Measurements from ENCODE around the gene MAP9. TPM values are rescaled to one million over a fixed set of nuclear protein-coding genes. Genes with fewer than 3 reads are reported as not detected.
A peak's percentile ranks its signal among the peaks of the same experiment; 100 is the strongest.

MAP9 gene
- total and polyA plus RNA-seq, 5 donors from 2014 or later, result 1.1 to 3.3 (median 2.6) TPM

- Histone ChIP-seq H3K4me3 (ENCODE audit: low read depth, low read length) (no peak overlapping the region), H3K36me3 (ENCODE audit: control insufficient read depth, insufficient read depth, low read length) (no peaks in the 10 kb centered on the region), H3K9me3 (ENCODE audit: control insufficient read depth in 2 of 2, low read length in 2 of 2) (no peaks in the 10 kb centered on the region), H3K27me3 (ENCODE audit: control insufficient read depth, insufficient read depth, low read length) (peaks cover 2% of the 10 kb centered on the region), H3K27ac (ENCODE audit: insufficient read depth, low read length, poor library complexity, severe bottlenecking) (no peak overlapping the region), H3K4me1 (ENCODE audit: control insufficient read depth, insufficient read depth, low read length, poor library complexity, severe bottlenecking) (no peaks in the 10 kb centered on the region)
- no peak overlapping the region for H3K4me3 Mint-ChIP-seq
- H3K27ac Mint-ChIP-seq, result no peak overlapping the region
- H3K4me1 Mint-ChIP-seq, result no peaks in the 10 kb centered on the region
- peaks cover 5% of the 10 kb centered on the region for H3K36me3 Mint-ChIP-seq
- peaks cover 0 to 6% (median 0%) of the 10 kb centered on the region in 7 donors for H3K9me3 Mint-ChIP-seq
- ATAC-seq (ENCODE audit: low read depth in 2 of 2) (no peak), DNase-seq (no peak)
- no peaks in the 10 kb centered on the region for H3K27me3 Mint-ChIP-seq
Measured at GRCh38 chr4:155339999-155340398, 36.8 kb downstream of the MAP9 start.

- peaks cover 5% of the 10 kb centered on the region for H3K36me3 Mint-ChIP-seq
- no peak for ATAC-seq (ENCODE audit: low read depth in 2 of 2)
- Histone ChIP-seq H3K36me3 (ENCODE audit: control insufficient read depth, insufficient read depth, low read length) (no peaks in the 10 kb centered on the region), H3K4me3 (ENCODE audit: low read depth, low read length) (no peak overlapping the region), H3K27me3 (ENCODE audit: control insufficient read depth, insufficient read depth, low read length) (peaks cover 2% of the 10 kb centered on the region), H3K27ac (ENCODE audit: insufficient read depth, low read length, poor library complexity, severe bottlenecking) (no peak overlapping the region), H3K4me1 (ENCODE audit: control insufficient read depth, insufficient read depth, low read length, poor library complexity, severe bottlenecking) (no peaks in the 10 kb centered on the region), H3K9me3 (ENCODE audit: control insufficient read depth in 2 of 2, low read length in 2 of 2) (no peaks in the 10 kb centered on the region)
- H3K27me3 Mint-ChIP-seq, result no peaks in the 10 kb centered on the region
- DNase-seq, result no peak
- peaks cover 0 to 6% (median 0%) of the 10 kb centered on the region in 7 donors for H3K9me3 Mint-ChIP-seq
- no peaks in the 10 kb centered on the region for H3K4me1 Mint-ChIP-seq
- no peak overlapping the region for H3K27ac Mint-ChIP-seq
- no peak overlapping the region for H3K4me3 Mint-ChIP-seq
Measured at GRCh38 chr4:155339588-155339987, 37.2 kb downstream of the MAP9 start.

DNA sequence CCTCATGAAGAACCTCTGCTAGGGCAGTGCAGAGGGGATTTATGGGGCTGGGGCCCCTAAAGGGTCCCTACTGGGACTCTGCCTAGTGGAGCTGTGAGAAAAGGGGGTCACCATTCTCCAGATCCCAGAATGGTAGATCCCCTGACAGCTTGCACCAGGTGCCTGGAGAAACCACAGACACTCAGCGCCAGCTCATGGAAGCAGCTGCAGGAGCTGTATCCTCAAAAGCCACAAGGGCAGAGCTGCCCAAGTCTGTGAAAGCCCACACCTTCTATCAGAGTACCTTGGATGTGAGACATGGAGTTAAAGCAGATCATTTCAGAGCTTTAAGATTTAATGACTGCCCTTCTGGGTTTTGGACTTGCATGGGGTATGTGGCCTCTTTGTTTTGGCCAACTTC is 38.6 kb downstream of the MAP9 start:
- Histone ChIP-seq H3K27ac (ENCODE audit: insufficient read depth, low read length, poor library complexity, severe bottlenecking) (no peak overlapping the region), H3K36me3 (ENCODE audit: control insufficient read depth, insufficient read depth, low read length) (no peaks in the 10 kb centered on the region), H3K4me1 (ENCODE audit: control insufficient read depth, insufficient read depth, low read length, poor library complexity, severe bottlenecking) (no peaks in the 10 kb centered on the region), H3K9me3 (ENCODE audit: control insufficient read depth in 2 of 2, low read length in 2 of 2) (no peaks in the 10 kb centered on the region), H3K27me3 (ENCODE audit: control insufficient read depth, insufficient read depth, low read length) (peaks cover 2% of the 10 kb centered on the region), H3K4me3 (ENCODE audit: low read depth, low read length) (no peak overlapping the region)
- H3K27me3 Mint-ChIP-seq, result no peaks in the 10 kb centered on the region
- peaks cover 5% of the 10 kb centered on the region for H3K36me3 Mint-ChIP-seq
- no peak for DNase-seq
- peaks cover 0 to 6% (median 0%) of the 10 kb centered on the region in 7 donors for H3K9me3 Mint-ChIP-seq
- H3K4me1 Mint-ChIP-seq, result no peaks in the 10 kb centered on the region
- peak overlapping the region in 1 of 3 donors; percentile 20 for H3K27ac Mint-ChIP-seq
- H3K4me3 Mint-ChIP-seq, result no peak overlapping the region
- ATAC-seq (ENCODE audit: low read depth in 2 of 2), result no peak

- Mint-ChIP-seq H3K36me3 (no peaks in the 10 kb centered on the region), H3K9me3 (peaks cover 0 to 6% (median 2%) of the 10 kb centered on the region in 7 donors), H3K27me3 (no peaks in the 10 kb centered on the region), H3K4me1 (no peaks in the 10 kb centered on the region), H3K27ac (no peak overlapping the region), H3K4me3 (no peak overlapping the region)
- H3K4me3 ChIP-seq (ENCODE audit: low read depth, low read length), result no peak overlapping the region
- H3K4me1 ChIP-seq (ENCODE audit: control insufficient read depth, insufficient read depth, low read length, poor library complexity, severe bottlenecking), result no peaks in the 10 kb centered on the region
- no peaks in the 10 kb centered on the region for H3K36me3 ChIP-seq (ENCODE audit: control insufficient read depth, insufficient read depth, low read length)
- ATAC-seq (ENCODE audit: low read depth in 2 of 2) (no peak), DNase-seq (no peak)
- H3K27me3 ChIP-seq (ENCODE audit: control insufficient read depth, insufficient read depth, low read length), result peaks cover 2% of the 10 kb centered on the region
- H3K27ac ChIP-seq (ENCODE audit: insufficient read depth, low read length, poor library complexity, severe bottlenecking), result no peak overlapping the region
- no peaks in the 10 kb centered on the region for H3K9me3 ChIP-seq (ENCODE audit: control insufficient read depth in 2 of 2, low read length in 2 of 2)
Measured at GRCh38 chr4:155336242-155336641, 40.5 kb downstream of the MAP9 start.

- Histone ChIP-seq H3K4me1 (ENCODE audit: control insufficient read depth, insufficient read depth, low read length, poor library complexity, severe bottlenecking) (no peaks in the 10 kb centered on the region), H3K9me3 (ENCODE audit: control insufficient read depth in 2 of 2, low read length in 2 of 2) (no peaks in the 10 kb centered on the region), H3K4me3 (ENCODE audit: low read depth, low read length) (no peak overlapping the region), H3K36me3 (ENCODE audit: control insufficient read depth, insufficient read depth, low read length) (no peaks in the 10 kb centered on the region), H3K27me3 (ENCODE audit: control insufficient read depth, insufficient read depth, low read length) (no peaks in the 10 kb centered on the region), H3K27ac (ENCODE audit: insufficient read depth, low read length, poor library complexity, severe bottlenecking) (no peak overlapping the region)
- peaks cover 5% of the 10 kb centered on the region for H3K27me3 Mint-ChIP-seq
- H3K4me3 Mint-ChIP-seq, result no peak overlapping the region
- ATAC-seq (ENCODE audit: low read depth in 2 of 2) (no peak), DNase-seq (no peak)
- H3K9me3 Mint-ChIP-seq, result peaks cover 0 to 6% (median 0%) of the 10 kb centered on the region in 7 donors
- H3K36me3 Mint-ChIP-seq, result no peaks in the 10 kb centered on the region
- no peak overlapping the region for H3K27ac Mint-ChIP-seq
- no peaks in the 10 kb centered on the region for H3K4me1 Mint-ChIP-seq
Measured at GRCh38 chr4:155331478-155331877, 45.3 kb downstream of the MAP9 start.

- Histone ChIP-seq H3K27me3 (ENCODE audit: control insufficient read depth, insufficient read depth, low read length) (no peaks in the 10 kb centered on the region), H3K9me3 (ENCODE audit: control insufficient read depth in 2 of 2, low read length in 2 of 2) (no peaks in the 10 kb centered on the region), H3K4me3 (ENCODE audit: low read depth, low read length) (no peak overlapping the region), H3K4me1 (ENCODE audit: control insufficient read depth, insufficient read depth, low read length, poor library complexity, severe bottlenecking) (no peaks in the 10 kb centered on the region), H3K27ac (ENCODE audit: insufficient read depth, low read length, poor library complexity, severe bottlenecking) (no peak overlapping the region), H3K36me3 (ENCODE audit: control insufficient read depth, insufficient read depth, low read length) (no peaks in the 10 kb centered on the region)
- ATAC-seq (ENCODE audit: low read depth in 2 of 2), result no peak
- Mint-ChIP-seq H3K4me1 (no peaks in the 10 kb centered on the region), H3K4me3 (no peak overlapping the region), H3K27me3 (peaks cover 10% of the 10 kb centered on the region), H3K27ac (no peak overlapping the region), H3K36me3 (no peaks in the 10 kb centered on the region), H3K9me3 (peaks cover 0 to 4% (median 0%) of the 10 kb centered on the region in 7 donors)
- no peak for DNase-seq
Measured at GRCh38 chr4:155322782-155323181, 54.0 kb downstream of the MAP9 start.

- H3K4me3 Mint-ChIP-seq, result no peak overlapping the region
- DNase-seq, result no peak
- H3K4me3 ChIP-seq (ENCODE audit: low read depth, low read length), result no peak overlapping the region
- ATAC-seq (ENCODE audit: low read depth in 2 of 2), result no peak
- H3K27me3 Mint-ChIP-seq, result peaks cover 5% of the 10 kb centered on the region
- no peaks in the 10 kb centered on the region for H3K9me3 ChIP-seq (ENCODE audit: control insufficient read depth in 2 of 2, low read length in 2 of 2)
- H3K9me3 Mint-ChIP-seq, result peaks cover 0 to 4% (median 0%) of the 10 kb centered on the region in 7 donors
- no peaks in the 10 kb centered on the region for H3K4me1 Mint-ChIP-seq
- H3K27me3 ChIP-seq (ENCODE audit: control insufficient read depth, insufficient read depth, low read length), result no peaks in the 10 kb centered on the region
- H3K36me3 ChIP-seq (ENCODE audit: control insufficient read depth, insufficient read depth, low read length), result no peaks in the 10 kb centered on the region
- H3K4me1 ChIP-seq (ENCODE audit: control insufficient read depth, insufficient read depth, low read length, poor library complexity, severe bottlenecking), result no peaks in the 10 kb centered on the region
- H3K27ac Mint-ChIP-seq, result no peak overlapping the region
- no peak overlapping the region for H3K27ac ChIP-seq (ENCODE audit: insufficient read depth, low read length, poor library complexity, severe bottlenecking)
- H3K36me3 Mint-ChIP-seq, result no peaks in the 10 kb centered on the region
Measured at GRCh38 chr4:155321006-155321405, 55.8 kb downstream of the MAP9 start.

DNA sequence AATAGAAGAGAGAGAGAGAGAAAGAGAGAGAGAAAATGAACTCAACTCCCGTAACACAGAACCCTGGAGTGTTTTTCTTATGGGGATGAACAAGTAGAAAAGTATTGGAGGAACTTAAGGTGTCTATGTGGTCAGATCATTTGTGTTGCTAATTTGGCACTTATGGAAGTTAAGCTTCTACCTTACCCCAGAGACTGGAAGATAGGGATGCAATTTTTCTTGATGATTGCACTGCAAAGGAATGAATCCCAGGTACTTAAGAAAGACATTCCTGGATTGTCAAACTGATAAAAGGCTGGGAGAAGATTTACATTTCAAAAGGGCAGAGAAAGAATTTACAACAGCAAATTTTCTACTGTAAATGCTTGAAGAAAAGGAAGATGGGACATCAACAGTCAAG is 57.2 kb downstream of the MAP9 start:
- Histone ChIP-seq H3K4me3 (ENCODE audit: low read depth, low read length) (no peak overlapping the region), H3K27ac (ENCODE audit: insufficient read depth, low read length, poor library complexity, severe bottlenecking) (no peak overlapping the region), H3K36me3 (ENCODE audit: control insufficient read depth, insufficient read depth, low read length) (no peaks in the 10 kb centered on the region), H3K4me1 (ENCODE audit: control insufficient read depth, insufficient read depth, low read length, poor library complexity, severe bottlenecking) (no peaks in the 10 kb centered on the region), H3K9me3 (ENCODE audit: control insufficient read depth in 2 of 2, low read length in 2 of 2) (no peaks in the 10 kb centered on the region), H3K27me3 (ENCODE audit: control insufficient read depth, insufficient read depth, low read length) (no peaks in the 10 kb centered on the region)
- no peak overlapping the region for H3K4me3 Mint-ChIP-seq
- ATAC-seq (ENCODE audit: low read depth in 2 of 2) (no peak), DNase-seq (no peak)
- peaks cover 5% of the 10 kb centered on the region for H3K27me3 Mint-ChIP-seq
- no peaks in the 10 kb centered on the region for H3K4me1 Mint-ChIP-seq
- peaks cover 0 to 4% (median 0%) of the 10 kb centered on the region in 7 donors for H3K9me3 Mint-ChIP-seq
- H3K36me3 Mint-ChIP-seq, result no peaks in the 10 kb centered on the region
- no peak overlapping the region for H3K27ac Mint-ChIP-seq
